Stimulated activated CD8-positive, alpha-beta memory T cell treated with anti-CD3 and anti-CD28 coated beads, Interleukin-4, amount 100 ng/mL, for 4 hours (primary cell): ENCODE results near the gene TPH2.

ENCODE experiments used
- DNase-seq, 2 donors: peaks; one replicate each; pipeline ENCODE4 v3.0.0-alpha.2; 2020; ENCODE audit warnings: low read depth in 2 of 2, low spot score in 1 of 2

Gene TPH2

DNA sequence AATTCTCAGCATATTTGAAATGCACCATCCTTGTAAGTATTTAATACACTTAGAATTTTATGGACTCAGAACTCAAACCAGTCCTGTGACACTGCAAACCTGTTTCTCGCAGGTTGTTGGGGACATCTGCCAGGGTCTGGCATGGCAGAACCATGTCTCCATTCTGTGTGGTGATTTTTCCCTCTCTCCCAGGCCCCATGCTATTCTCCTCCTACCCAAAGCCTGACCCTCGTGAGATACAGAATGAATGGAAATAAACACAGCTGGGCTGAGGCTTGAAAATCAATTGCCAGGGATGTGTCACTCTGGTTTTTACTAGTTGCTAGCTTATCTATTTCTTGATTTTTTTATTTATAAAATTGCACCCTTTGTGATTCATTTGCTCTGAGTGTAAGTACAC lies 19.8 kb downstream of the TPH2 start:
- DNase-seq = no peak

DNA sequence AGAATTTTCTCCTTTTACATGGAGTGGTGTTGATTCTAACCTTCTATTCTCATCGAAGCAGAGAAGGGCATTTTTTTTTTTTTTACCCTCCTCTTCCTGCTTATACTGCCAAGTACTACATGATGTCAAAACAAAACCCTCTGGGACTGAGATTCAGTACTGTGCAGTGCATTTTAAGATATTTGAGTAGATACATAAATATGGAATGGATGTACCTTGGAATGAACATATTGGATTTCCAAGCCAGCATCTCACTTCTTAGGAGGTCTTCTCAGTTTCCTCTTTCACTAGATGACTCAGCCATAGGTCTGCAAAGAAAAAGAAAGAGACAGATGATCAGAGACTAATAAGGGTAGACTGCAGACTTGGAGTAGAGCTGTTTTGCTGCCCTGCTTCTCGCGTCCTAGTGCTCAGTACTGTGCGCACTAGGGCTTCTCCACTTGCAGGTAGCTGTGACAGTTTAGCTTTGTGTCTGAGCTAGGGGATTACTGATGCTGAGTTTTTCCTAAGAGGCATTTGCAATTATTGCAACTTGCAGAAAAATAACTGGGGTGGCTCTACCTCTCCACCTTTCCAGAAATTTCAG lies 20.4 kb downstream of the TPH2 start:
- DNase-seq = no peak

GRCh38 chr12:71967211-71967610 lies 28.6 kb downstream of the TPH2 start:
- no peak for DNase-seq

DNA sequence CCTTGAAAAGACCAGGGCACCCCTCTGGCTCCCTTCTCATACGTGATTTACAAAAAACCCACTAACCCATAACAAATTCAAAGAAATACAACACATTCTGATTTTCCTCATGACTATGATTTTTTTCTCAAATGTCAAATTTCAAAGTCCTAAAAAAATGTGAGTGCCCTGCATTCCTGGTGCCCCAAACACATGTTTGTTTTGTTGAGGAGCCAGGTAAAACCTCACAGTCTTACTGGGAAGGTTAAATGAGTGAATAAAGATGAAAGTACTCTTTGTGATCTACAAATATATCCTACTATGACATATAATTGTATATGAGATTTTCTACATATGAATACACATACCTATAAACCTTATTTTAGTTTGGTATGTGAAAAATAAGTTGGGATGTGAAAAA lies 30.7 kb downstream of the TPH2 start:
- DNase-seq = no peak

DNA sequence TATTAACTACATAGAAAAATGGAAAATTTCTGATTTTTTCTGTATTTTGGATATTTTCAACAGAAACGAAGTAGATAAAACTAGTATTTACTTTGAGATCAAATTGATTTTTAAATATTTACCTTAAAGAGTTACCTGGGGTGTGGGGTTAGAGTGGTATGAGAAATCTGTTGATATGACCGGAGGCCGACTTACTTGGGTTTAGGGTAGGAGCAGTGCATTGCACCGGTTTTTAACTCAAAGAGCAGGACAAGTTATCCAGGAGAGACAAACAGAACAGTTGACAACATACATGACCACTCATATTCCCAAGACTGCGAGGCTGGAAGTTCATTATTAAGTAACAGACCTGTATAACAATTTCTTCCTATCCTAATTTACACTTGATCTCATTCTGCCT lies 31.4 kb downstream of the TPH2 start:
- DNase-seq = no peak

DNA sequence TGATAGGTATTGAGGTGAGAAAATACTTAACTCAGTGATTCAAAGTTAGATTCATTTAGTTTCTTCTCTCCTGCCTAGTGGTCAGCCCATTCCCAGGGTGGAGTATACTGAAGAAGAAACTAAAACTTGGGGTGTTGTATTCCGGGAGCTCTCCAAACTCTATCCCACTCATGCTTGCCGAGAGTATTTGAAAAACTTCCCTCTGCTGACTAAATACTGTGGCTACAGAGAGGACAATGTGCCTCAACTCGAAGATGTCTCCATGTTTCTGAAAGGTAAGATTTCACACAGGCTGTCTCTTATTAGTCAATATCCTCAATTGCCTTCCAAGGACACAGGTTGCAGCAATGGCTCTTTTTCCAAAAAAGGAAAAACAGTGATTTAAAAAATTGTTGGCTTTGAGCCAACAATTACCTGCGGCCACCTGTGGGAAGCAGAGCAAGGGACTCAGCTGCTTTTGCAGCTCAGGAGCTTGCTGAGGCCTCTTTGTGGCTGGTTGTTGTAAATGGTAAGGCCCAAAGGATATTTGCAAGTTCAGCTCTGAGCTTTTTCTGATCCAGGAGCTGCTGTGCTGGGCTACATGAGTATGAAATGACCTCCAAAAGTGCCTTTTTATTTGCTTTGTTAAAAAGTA lies 33.9 kb downstream of the TPH2 start:
- no peak for DNase-seq

DNA sequence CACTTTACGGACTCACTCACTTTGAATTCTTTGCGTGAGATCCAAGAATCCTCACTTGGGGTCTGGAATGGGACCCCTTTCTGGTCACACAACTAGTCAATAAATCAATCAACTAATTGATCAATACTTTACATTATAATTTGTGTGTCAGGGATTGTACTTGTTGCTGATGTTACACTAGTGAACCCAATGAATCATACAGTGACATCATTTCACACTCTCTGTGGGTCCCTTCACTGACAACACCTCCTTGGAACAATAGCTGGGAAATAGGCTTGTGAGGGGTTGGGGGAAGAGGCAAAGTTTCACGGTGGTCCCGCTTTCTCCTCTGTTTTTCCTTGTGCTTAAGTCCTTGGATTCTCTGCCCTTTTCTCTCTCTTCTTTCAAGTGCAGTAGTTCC lies 35.0 kb downstream of the TPH2 start:
- DNase-seq = no peak

- no peak for DNase-seq
Measured at GRCh38 chr12:71980538-71980937, 41.9 kb downstream of the TPH2 start.

- DNase-seq = no peak
Measured at GRCh38 chr12:71981149-71981548, 42.5 kb downstream of the TPH2 start.

- DNase-seq = no peak
Measured at GRCh38 chr12:71994715-71995114, 56.1 kb downstream of the TPH2 start.

GRCh38 chr12:71999795-72000194 lies 61.1 kb downstream of the TPH2 start:
- no peak for DNase-seq

DNA sequence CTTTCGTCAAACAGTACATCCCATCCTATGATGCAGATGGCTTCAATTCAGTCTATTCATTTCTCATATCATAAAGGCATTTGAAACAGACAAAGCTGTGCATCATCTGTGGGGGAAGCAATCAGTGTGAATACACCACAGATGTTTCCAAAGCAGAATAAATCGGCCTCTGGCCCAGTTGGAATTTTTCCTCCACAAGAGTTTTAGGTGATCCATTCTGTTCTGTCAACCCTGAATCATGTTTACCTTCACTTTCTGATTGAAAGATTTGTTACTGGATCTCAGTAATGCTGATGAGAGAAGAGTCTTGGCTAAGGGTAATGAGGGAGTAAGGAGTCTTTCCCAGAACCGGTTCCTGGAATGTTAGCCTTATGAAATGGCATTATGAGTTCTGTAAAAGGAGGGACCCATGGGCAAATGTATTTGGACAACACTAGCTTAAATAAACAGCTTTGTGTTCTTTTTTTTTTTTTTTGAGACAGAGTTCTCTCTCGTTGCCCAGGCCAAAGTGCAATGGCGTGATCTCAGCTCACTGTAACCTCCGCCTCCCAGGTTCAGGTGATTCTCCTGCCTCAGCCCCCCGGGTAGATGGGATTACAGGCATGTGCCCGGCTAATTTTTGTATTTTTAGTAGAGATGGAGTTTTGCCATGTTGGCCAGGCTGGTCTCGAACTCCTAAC lies 62.5 kb downstream of the TPH2 start:
- no peak for DNase-seq

GRCh38 chr12:72006766-72007165 lies 68.1 kb downstream of the TPH2 start:
- no peak for DNase-seq

GRCh38 chr12:72010356-72010755 lies 71.7 kb downstream of the TPH2 start:
- no peak for DNase-seq

DNA sequence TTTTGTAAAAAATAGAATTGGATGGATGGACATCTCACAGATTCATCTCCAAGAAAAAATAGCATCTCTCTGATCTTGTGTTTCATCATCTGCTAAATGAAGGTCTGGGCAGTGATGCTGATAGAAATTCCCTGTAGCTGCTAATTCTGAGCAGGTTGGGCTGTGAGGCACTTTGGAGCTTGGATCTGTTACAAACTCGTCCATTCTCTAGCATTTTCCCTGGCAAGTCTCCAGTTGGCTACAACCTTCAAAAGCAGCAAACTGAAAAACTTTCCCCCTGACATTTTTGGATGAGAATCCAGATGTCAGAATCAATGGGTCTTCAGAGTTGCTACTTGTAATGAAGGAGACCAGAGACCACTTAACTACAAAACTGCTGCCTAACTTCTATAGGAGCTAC lies 72.7 kb downstream of the TPH2 start:
- DNase-seq = no peak

DNA sequence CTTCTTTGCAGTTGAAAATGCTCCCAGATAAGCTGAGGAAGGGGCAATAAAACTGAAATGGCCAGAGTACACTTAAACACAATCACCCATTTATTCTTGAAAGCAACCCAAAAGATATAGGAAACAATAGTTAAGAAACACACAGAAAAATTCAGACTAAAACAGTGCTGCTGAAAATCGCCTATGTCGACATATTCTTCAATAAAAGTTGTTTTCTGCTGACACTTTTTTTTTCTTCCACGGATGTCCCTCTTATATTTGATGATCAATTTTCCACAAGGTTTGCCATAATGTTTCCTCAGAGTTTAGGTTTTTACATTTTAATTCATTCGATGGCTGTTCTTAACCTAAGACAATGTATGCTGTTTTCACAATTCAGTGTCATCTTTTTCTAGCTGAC lies 74.2 kb downstream of the TPH2 start:
- no peak for DNase-seq

DNA sequence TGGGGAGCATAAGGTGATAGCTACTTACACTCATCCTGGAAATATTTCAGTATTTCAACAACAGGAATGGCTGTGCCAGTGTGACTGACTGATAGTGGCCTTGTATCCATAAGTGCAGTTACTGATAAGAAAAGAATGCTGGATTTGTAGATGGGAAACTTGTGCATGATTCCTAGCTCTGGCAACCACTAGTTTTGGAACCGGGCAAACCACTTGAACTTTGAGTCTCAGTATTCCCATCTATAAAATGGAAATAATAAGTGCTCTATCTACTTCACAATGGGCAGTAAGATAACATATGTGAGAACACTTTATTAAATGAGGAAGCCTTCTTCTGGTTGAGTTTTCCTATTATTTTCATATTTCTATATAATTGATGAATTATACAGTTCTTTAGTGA lies 77.2 kb downstream of the TPH2 start:
- DNase-seq = no peak

DNA sequence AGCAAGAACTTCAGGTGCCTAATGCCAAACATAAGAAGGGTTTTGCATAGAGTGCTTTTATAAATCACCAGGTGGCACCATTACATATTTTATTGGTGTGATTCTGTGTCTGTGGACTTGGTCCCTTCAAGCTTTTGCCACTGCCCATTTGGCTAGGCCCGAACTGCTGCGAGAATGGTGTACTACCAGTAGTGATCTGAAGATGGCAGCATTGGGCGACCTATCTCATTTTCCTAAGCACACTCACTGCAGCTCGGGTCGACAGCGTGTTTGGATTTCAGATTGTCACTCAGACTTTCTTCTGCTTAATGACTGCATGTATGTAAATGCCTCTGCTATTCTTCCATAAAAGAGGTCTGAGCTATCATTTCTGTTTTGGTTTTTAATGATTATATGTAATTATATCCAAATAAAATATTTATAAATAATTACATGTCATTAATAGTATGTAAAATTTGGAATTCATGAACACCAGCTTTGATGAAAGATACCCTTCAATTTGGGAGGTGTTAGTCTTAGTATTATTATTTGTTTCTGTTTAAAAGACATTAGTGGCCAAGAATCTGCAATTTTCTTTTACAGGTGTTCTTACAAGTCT lies 78.5 kb downstream of the TPH2 start:
- peak in 1 of 2 donors; percentile 16 for DNase-seq

DNA sequence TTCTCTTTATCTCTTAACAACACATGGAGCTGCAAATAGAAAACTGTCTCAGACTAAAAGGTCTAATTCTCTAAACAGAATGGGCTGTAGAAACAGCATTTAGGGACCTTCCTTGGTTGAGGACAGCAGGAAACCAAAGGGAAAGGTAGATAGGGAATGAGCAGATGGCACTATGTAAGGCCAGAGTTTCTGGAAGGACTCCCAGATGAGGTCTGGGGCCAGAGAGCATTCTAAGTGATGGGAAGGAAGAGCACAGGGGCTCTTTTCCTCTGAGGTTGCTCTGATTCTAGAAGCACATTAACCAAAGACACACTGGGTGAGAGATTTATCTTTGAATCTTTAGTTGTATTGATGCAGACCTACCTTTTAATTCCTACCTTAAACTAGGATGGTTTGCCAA lies 79.4 kb downstream of the TPH2 start:
- DNase-seq = no peak

DNA sequence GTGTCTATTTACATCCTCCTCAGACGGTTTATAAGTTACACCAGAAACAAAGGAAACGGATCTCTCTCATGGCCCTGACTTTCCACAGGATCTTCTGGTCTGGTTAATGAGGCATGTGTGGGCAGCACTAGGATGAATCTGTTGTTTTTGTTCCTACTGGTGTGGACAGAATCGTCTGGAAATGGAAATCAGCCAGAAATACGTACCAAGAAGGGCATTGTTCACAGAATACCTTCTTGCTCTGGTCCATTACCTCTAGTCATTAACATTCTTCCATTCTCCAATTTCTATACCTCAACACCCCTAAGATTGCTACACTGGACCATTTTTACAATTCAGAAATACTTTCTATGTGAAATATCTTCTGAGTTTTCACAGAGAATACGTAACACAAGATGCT lies 86.0 kb downstream of the TPH2 start:
- DNase-seq = no peak

DNA sequence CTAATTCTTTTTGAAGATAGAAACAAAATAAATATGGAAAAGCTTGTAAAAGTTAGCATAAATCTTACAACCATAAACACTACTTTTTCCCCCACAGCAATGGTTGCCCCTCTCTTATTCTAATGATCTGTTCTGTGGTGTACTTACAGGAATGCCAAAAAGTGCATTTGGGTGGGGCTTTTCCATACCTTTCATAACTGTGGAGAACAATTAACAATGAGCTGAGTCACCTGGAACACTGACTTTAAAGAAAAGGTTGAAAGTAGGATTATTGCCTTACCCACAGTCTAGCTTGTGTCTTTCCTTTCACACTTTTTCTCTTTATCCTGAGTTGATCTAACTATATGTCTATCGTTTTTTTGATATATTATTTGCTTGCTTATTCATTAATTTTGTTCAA lies 86.9 kb downstream of the TPH2 start:
- DNase-seq = no peak

DNA sequence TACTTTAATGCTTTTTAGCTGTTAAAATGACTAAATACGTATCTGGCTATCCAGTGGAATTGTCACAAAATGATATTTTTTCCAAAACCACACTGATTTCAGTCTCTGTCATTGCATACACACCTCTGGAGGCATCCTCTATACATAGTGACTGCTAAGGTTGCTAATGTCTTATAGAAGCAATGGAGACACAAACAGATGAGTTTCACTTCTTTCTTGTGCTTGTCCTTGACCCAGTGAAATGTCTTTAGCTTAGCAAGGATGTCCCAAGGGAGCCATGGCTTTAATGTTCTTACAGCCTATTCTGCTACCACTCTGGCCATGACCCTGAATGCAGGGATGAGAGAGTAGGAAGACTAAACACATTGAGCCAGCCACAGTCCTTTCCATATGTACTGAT lies 90.3 kb downstream of the TPH2 start:
- no peak for DNase-seq
